Activated CD8-positive, alpha-beta memory T cell treated with anti-CD3 and anti-CD28 coated beads, Interleukin-2, amount 50 U/mL, for 48 hours (primary cell): ENCODE data around the gene GRB10.

ENCODE experiments used
- DNase-seq: peaks from one replicate; pipeline ENCODE4 v3.0.0-alpha.2; 2020

The GRB10 gene

DNA sequence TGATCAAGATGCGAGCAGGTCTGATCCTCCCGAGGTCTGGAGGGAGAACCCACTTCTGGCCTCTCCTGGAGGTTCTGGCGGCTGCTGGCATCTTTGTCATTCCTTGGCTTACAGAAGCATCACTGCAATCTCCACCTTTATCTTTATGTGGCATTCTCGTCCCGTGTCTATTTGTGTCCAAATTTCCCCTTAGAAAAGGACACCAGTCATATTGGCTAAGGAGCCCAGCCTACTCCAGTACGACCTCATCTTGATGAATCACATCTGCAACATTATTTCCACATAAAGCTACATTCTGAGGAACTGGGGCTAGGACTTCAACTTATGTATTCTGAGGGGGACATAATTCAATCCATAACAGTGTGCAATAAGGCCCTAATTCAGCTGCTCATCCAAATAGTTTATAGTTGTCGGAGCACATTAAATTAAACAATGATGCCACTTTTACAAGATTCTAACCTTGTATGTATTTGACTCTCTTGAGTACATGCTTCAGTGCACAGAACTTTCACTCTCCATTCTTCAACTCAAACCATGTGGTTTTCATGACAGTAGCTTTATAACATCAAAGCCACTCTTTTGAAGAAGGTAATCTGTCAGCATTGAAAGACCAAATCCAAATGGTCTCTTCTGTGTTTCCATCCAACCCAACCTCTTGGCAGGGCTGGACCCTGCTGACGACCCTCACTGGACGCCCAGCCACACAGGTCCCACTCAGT is 131.3 kb downstream of the GRB10 start:
- DNase-seq = no peak

DNA sequence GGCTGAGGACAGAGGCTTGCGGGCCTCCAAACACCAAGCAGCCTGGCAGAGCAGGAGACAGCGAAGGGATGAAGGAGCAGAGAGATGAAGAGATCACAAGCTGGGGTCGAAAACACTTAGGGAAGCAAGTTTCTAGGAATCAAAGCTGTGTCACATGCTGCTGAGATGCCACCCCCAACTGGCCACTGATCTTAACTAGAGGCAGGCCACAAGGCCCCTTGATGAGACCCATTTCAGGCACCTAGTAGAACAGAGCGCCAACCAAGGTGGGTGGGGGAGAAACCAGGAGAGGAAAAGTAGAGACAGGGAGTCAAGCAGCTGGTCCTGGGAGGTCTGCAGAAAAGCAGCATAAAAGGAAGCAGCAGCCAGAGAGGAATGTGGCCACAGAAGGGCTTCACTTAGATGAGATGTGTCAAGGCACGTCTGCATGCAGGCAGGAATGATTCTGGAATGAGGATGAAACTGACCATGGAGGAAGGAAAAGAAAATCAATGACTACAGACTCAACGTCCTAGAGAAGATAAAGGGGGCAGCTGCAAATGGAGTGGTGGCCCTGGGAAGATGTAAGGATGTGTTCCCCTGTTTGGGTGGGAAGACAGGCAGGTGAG is 132.5 kb downstream of the GRB10 start:
- DNase-seq = peak; percentile 30

DNA sequence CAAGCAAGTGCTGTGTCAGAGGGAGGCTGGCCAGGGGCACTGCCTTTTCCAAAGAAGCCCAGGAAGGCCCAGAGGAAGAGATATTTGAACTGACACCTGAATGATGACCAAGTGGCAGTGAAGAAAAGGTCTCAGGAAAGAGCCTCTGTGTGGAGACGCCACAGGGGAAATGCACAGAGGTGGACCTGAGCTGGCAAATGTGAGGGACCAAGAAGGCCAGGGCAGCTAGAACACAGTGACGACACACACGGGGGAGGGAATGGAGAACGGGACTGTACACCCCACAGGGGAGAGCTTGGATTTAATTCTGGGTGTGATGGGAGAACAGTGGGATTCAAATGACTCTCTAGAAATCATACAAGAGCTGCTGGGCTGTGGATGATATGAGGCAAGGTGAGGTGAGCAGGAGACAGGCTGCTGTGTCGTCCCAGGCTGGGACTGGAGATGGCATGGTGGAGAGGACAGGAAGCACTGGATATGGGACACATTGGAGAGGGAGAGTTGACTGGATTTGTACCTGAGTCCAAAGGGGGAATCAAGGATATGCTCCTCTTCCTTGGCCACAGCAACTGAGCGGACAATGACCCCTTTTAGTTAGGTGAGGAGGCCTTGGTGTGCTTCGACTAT is 133.3 kb downstream of the GRB10 start:
- DNase-seq = peak; percentile 30

GRCh38 chr7:50648570-50649169 is 134.0 kb downstream of the GRB10 start:
- no peak for DNase-seq

DNA sequence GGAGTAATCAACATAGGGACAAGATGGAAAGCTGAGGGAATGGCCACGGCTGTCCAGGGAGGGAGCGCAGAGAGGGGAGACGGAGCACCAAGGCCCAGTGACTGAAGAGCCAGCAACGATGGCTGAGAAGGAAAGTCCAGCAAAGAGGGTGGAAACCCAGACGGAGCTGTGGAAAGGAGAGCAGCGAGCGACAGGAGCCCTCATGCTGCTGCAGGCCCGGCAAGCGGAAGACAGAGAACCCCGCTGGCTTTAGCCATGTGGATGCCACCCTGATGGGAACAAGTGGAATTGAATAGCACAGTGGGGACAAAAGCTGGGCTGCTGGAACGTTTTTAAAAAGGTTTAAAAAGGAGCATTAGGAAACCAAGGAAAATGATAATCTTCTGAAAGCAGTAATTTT is 134.6 kb downstream of the GRB10 start:
- DNase-seq = peak; percentile 33

- peak; percentile 23 for DNase-seq
Measured at GRCh38 chr7:50647286-50647980, 135.3 kb downstream of the GRB10 start.

- no peak for DNase-seq
Measured at GRCh38 chr7:50646069-50646468, 136.6 kb downstream of the GRB10 start.

DNA sequence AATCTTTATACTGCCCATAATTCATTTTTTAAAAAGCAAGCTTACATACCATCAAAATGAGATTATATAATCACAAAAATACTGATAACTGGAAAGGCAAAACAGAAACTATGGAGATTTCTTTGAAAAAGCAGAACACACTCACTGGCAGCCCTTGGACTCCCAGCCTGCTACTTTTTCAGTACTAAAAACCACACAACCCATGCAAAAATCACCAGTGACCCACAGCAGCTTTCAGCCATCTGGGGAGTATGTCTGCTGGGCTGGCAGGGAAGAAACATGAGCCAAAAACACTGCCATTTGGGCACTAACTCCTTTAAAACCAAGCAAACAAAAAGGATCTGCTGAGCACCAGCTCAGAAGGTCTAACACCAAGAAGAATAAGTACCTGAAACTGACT is 137.5 kb downstream of the GRB10 start:
- DNase-seq = no peak

GRCh38 chr7:50644586-50644985 is 138.1 kb downstream of the GRB10 start:
- DNase-seq = peak; percentile 25

DNA sequence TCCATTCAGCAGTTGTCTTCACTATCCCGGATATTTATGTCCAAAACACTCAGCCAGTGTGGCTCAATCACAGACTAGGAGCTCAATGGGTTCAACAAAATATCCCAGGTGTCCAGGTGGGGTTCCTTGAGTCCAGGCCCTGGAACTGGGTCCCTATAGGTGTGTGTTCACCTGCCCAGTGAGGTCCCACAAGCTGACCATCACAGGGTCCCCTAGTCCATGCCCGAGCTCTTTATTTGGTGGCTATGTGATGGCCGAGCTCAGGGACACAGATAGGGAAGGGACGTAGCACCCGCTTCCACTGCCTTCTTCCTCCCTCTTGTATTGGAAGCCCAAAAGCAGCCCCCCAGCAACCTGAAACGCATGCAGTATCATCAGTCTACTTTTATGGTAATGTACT is 138.6 kb downstream of the GRB10 start:
- DNase-seq = peak; percentile 20

DNA sequence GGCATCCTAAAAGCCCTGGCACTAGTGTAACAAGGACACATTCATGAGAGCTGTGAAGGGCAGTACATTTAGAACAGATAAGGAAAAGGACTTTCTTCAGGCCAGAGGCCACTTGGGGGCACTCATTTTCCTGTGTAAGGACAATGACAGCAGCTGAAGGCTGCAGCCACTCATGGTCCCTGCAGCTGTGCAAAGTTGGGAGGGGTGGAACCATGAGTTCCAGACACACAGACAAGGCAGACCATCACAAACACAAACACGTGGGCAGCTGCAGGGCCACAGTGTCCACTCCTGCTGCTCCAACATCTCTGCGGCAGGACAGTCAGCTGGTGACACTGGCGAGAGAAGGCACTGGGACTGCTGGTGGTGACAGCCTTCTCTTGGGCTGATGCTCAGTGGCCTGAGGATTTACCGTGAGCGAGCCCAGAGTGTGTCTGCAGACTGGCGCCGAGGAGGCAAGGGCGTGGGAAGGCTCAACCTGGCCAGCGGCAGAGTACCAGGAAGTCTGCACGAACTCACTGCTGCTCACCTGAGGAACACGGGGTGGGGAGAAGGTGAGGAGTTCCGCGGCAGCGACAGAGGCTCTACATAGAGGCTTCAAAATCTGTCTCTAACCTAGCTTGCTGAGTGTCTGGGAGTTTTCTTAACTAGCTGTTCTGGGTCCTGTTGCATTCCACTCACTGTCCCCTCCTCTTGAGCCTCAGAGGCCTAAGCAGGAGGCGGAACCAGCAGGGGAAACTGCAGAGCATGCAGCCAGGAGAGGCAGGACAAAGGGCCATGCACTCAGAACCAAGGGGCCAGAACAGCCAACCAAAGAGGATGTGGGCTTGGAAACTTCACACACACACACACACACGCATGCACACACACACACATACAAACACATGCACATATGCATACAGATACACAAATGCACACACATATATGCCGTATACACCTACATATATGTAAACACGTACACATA is 141.0 kb downstream of the GRB10 start:
- DNase-seq = peak; percentile 33

DNA sequence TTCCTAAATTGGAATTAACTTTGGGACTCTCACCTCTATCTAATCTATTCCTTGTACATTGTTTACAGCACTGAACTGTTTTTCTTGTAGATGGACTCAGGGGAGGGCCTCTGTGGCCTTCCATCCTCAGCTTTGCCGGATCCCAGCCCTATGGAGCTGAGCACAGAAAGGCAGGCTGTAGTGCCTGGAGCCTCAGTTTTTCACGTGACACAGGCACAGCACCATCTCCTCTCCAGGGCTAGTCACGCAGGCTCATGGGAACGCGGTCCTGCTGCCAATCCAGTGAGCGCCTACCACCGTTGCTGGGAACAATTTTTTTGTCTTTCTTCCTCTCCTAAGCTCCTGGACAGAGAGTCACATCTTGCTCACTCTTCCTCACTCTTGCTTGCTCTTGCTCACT is 141.9 kb downstream of the GRB10 start:
- DNase-seq = no peak

GRCh38 chr7:50640256-50640655 is 142.4 kb downstream of the GRB10 start:
- no peak for DNase-seq

GRCh38 chr7:50637725-50638643 is 144.7 kb downstream of the GRB10 start:
- DNase-seq = no peak

- DNase-seq = no peak
Measured at GRCh38 chr7:50634378-50634777, 148.3 kb downstream of the GRB10 start.

- DNase-seq = no peak
Measured at GRCh38 chr7:50633414-50633710, 149.3 kb downstream of the GRB10 start.

- peak; percentile 72 for DNase-seq
Measured at GRCh38 chr7:50632561-50633413, 149.9 kb downstream of the GRB10 start.

DNA sequence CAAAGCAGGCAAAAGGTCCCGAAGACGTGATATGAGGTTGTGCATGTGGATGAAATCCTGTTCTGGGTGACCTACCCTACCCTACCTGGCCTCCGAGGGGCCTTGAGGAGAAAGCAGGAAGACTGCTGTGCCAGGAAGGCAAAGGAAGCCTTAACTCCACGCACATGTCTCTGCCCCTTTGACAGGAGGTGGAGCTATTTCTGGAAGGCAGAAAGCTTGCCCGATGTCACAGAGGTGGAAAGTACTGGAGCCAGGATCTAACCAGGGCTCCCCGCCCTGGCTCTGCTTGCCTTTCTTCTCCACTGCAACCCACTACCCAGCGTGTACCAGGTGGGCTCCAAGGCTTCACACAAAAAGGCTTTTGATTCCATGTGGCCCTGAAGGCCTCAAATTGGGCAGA is 151.1 kb downstream of the GRB10 start:
- no peak for DNase-seq

GRCh38 chr7:50631100-50631499 is 151.6 kb downstream of the GRB10 start:
- DNase-seq = no peak

DNA sequence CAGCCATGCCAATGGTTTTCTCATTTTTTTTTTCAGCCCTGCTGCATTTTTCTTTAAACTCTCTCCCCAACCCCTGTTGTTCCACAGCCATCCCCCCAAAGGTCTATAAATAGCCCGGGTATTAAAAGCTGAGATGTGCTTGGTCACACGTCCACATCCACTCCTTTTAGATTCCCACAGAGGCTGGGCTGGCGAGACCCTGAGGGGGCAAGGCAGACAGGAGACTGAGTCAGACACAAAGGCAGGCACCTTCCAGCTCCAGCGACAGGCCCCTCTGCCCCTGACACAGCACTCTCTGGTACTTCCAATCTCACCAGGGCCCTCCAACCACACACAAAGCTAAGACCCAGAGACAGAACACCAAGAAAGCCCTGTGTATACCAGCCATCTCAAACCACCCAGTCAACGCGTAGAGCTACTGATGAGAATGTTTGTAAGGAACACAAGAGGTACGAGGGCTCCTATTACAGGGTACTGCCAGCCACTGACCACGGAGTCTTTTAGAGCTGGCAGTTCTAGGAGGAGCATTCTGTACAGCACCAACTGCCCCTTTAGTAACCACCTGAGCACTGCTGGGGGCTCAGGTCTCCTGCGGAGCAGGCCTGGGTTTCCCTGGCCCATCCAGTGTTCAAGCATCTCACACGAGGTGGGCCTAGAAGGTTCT is 153.3 kb downstream of the GRB10 start:
- peak; percentile 41 for DNase-seq
